HCT116 (cell line): ENCODE data around the gene TMEM258. TPM values are rescaled to one million over a fixed set of nuclear protein-coding genes. Genes with fewer than 3 reads are reported as not detected.

Experiments used
- ATAC-seq: fragments of 200-7000 bp; cut with Tn5 transposase; 2 replicates; pipeline ENCODE4 v1.9.1; 2020; ENCODE audit warnings: mild to moderate bottlenecking, moderate library complexity
- BruUV-seq: library from RNA; stranded (reverse); fragments of 400-500 nt; replicated peaks from 2 replicates; lab custom pipeline; 2021; lab: Mats Ljungman, UMichigan
- CTCF ChIA-PET: fragments of 300-600 bp; sonication (Branson Sonifier 250); formaldehyde crosslinking; loops from one replicate; lab custom pipeline; 2021; ENCODE audit warnings: antibody characterized with exemption; lab: Charles Lee
- POLR2A ChIA-PET: fragments of 300-600, 350-600 bp; sonication (Branson Sonifier 250); formaldehyde crosslinking; loops from one replicate; lab custom pipeline; 2021; ENCODE audit warnings: antibody characterized with exemption; lab: Charles Lee
- RAD21 ChIA-PET, 2 experiments: fragments of 300-600 bp; sonication (Branson Sonifier 250); formaldehyde crosslinking; loops; one replicate each; lab custom pipeline; 2023; ENCODE audit warnings: low total read pairs in 2 of 2; ENCODE audit not compliant: uncharacterized antibody in 2 of 2, unreplicated experiment in 2 of 2, low non-redundant PET in 1 of 2; lab: Charles Lee
- DNase-seq: peaks from one replicate; pipeline ENCODE4 v3.0.0-alpha.2; 2010; ENCODE audit warnings: low read depth, low spot score
- H2AFZ ChIP-seq: fragments of 200-600 bp; shearing (Covaris generic), sonication (generic); 2 replicates; pipeline ENCODE4 v1.6.1; 2017; ENCODE audit warnings: low read depth, mixed run types, mixed read lengths, antibody characterized with exemption, low read length; ENCODE audit not compliant: poor library complexity, severe bottlenecking
- H3K27ac ChIP-seq: 2 replicates; pipeline ENCODE4 v1.5.1; 2012; ENCODE audit warnings: low read depth, low read length
- H3K27me3 ChIP-seq: fragments of 200-600 bp; sonication (generic); 2 replicates; pipeline ENCODE4 v1.6.1; 2016; ENCODE audit warnings: mixed run types, low read length, mixed read lengths; ENCODE audit not compliant: insufficient read depth
- H3K36me3 ChIP-seq, 2 experiments: fragments of 200-500 bp in 1 of 2; fragments of 200-600 bp in 1 of 2; sonication (Bioruptor generic) in 1 of 2; sonication (generic) in 1 of 2; 2 replicates each; pipeline versions ENCODE4 v1.5.1 to v1.6.1; 2014 to 2016; ENCODE audit warnings: low read length in 2 of 2, inconsistent platforms in 1 of 2, mixed read lengths in 1 of 2, mixed run types in 1 of 2; ENCODE audit not compliant: insufficient read depth in 2 of 2, control insufficient read depth in 1 of 2
- H3K4me1 ChIP-seq, 2 experiments: fragments of 200-600 bp in 1 of 2; sonication (generic) in 1 of 2; 2 replicates each; pipeline versions ENCODE4 v1.5.1 to v1.6.1; 2012 to 2017; ENCODE audit warnings: low read length in 2 of 2, inconsistent platforms in 1 of 2, mild to moderate bottlenecking in 1 of 2, mixed read lengths in 1 of 2, mixed run types in 1 of 2, moderate library complexity in 1 of 2; ENCODE audit not compliant: insufficient read depth in 2 of 2, control insufficient read depth in 1 of 2
- H3K4me2 ChIP-seq: fragments of 200-600 bp; sonication (generic); 2 replicates; pipeline ENCODE4 v1.6.1; 2017; ENCODE audit warnings: mixed run types, low read length, mixed read lengths
- H3K4me3 ChIP-seq, 2 experiments: fragments of 200-600 bp in 1 of 2; sonication (generic) in 1 of 2; replicated peaks in 1 of 2; 2 replicates each; pipeline ENCODE4 v1.5.1; 2011 to 2016; ENCODE audit warnings: low read length in 2 of 2, control low read depth in 1 of 2, low read depth in 1 of 2, mild to moderate bottlenecking in 1 of 2, mixed read lengths in 1 of 2, mixed run types in 1 of 2
- H3K79me2 ChIP-seq: fragments of 200-600 bp; sonication (generic); 2 replicates; pipeline ENCODE4 v1.6.1; 2017; ENCODE audit warnings: mild to moderate bottlenecking, mixed run types, low read length, moderate library complexity, mixed read lengths; ENCODE audit not compliant: insufficient read depth
- H3K9ac ChIP-seq: fragments of 200-600 bp; sonication (generic); 2 replicates; pipeline ENCODE4 v1.6.1; 2016; ENCODE audit warnings: low read length, mixed read lengths
- H3K9me2 ChIP-seq: fragments of 200-600 bp; sonication (generic), shearing (Covaris generic); 2 replicates; pipeline ENCODE4 v1.6.1; 2017; ENCODE audit warnings: mixed run types, mild to moderate bottlenecking, moderate library complexity; ENCODE audit not compliant: insufficient read depth
- H3K9me3 ChIP-seq, 2 experiments: fragments of 200-500 bp in 1 of 2; fragments of 200-600 bp in 1 of 2; sonication (Bioruptor generic) in 1 of 2; sonication (generic) in 1 of 2; 2 replicates each; pipeline ENCODE4 v1.6.1; 2014 to 2017; ENCODE audit warnings: low read length in 2 of 2, mixed read lengths in 2 of 2, inconsistent platforms in 1 of 2, low read depth in 1 of 2, mild to moderate bottlenecking in 1 of 2, mixed run types in 1 of 2, moderate library complexity in 1 of 2; ENCODE audit not compliant: control insufficient read depth in 1 of 2, insufficient read depth in 1 of 2
- H4K20me1 ChIP-seq: fragments of 200-600 bp; sonication (generic), shearing (Covaris generic); 2 replicates; pipeline ENCODE4 v1.6.1; 2017; ENCODE audit warnings: mixed run types, mild to moderate bottlenecking, moderate library complexity; ENCODE audit not compliant: insufficient read depth
- CBX3 ChIP-seq: IDR thresholded peaks from 2 replicates; pipeline ENCODE4 v1.6.1; 2012; ENCODE audit warnings: low read depth
- EGR1 ChIP-seq: IDR thresholded peaks from 2 replicates; pipeline ENCODE4 v1.6.1; 2012; ENCODE audit warnings: low read depth
- ELF1 ChIP-seq: IDR thresholded peaks from 2 replicates; pipeline ENCODE4 v1.6.1; 2012; ENCODE audit warnings: low read depth, borderline replicate concordance
- EZH2phosphoT487 ChIP-seq: fragments of 200-600 bp; IDR thresholded peaks from 2 replicates; pipeline ENCODE4 v1.6.1; 2018; ENCODE audit warnings: antibody characterized with exemption, borderline replicate concordance
- FOSL1 ChIP-seq: IDR thresholded peaks from 2 replicates; pipeline ENCODE4 v1.6.1; 2012; ENCODE audit warnings: low read depth
- JUND ChIP-seq: IDR thresholded peaks from 2 replicates; pipeline ENCODE4 v1.6.1; 2012
- POLR2A ChIP-seq: IDR thresholded peaks from 2 replicates; pipeline ENCODE4 v1.7.0; 2011; ENCODE audit warnings: borderline replicate concordance; ENCODE audit not compliant: insufficient read depth, insufficient read length; ENCODE audit errors: extremely low read depth
- RAD21 ChIP-seq: IDR thresholded peaks from 2 replicates; pipeline ENCODE4 v1.6.1; 2012; ENCODE audit warnings: low read depth, mild to moderate bottlenecking
- SP1 ChIP-seq: IDR thresholded peaks from 2 replicates; pipeline ENCODE4 v1.6.1; 2012; ENCODE audit warnings: low read depth
- SRF ChIP-seq: IDR thresholded peaks from 2 replicates; pipeline ENCODE4 v1.6.1; 2012; ENCODE audit warnings: low read depth
- TCF7L2 ChIP-seq: IDR thresholded peaks from 2 replicates; pipeline ENCODE4 v1.7.0; 2011; ENCODE audit warnings: borderline replicate concordance, inconsistent platforms; ENCODE audit not compliant: insufficient read depth, insufficient read length; ENCODE audit errors: extremely low read depth
- YY1 ChIP-seq: IDR thresholded peaks from 2 replicates; pipeline ENCODE4 v1.6.1; 2011; ENCODE audit warnings: low read length, low read depth, moderate library complexity, mild to moderate bottlenecking; ENCODE audit not compliant: insufficient replicate concordance; ENCODE audit errors: extremely low read depth
- intact Hi-C: fragments of 100-400 bp; cut with micrococcal nuclease; formaldehyde crosslinking; loops from 2 replicates; pipeline ENCODE4 v1.10.0; 2022
- total RNA-seq: library from RNA; stranded (reverse); gene quantifications from one replicate; pipeline ENCODE4 v1.2.1, GENCODE V29; 2021; ENCODE audit not compliant: unreplicated experiment
- TF ChIP-seq, protein P1 (sequence below): IDR thresholded peaks from 2 replicates; pipeline ENCODE4 v1.6.1; 2011; ENCODE audit warnings: mild to moderate bottlenecking, low read length, moderate library complexity; ENCODE audit not compliant: insufficient replicate concordance; ENCODE audit errors: extremely low read depth
- TF ChIP-seq, protein P2 (sequence below): IDR thresholded peaks from 2 replicates; pipeline ENCODE4 v1.6.1; 2012; ENCODE audit warnings: low read depth
- TF ChIP-seq, protein P3 (sequence below): IDR thresholded peaks from 2 replicates; pipeline ENCODE4 v1.6.1; 2012
- TF ChIP-seq, protein P4 (sequence below): IDR thresholded peaks from 2 replicates; pipeline ENCODE4 v1.6.1; 2012

The TMEM258 gene
- total RNA-seq, 1 experiment from 2014 or later = 160 TPM

DNA sequence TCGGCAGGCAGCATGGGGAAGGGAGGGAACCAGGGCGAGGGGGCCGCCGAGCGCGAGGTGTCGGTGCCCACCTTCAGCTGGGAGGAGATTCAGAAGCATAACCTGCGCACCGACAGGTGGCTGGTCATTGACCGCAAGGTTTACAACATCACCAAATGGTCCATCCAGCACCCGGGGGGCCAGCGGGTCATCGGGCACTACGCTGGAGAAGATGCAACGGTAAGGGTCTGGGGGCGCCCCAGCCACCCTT, 35.9 kb upstream of the TMEM258 start:
- Histone ChIP-seq H3K4me1 (no peaks in the 10 kb centered on the region), H3K27ac (no peak overlapping the region), H4K20me1 (no peaks in the 10 kb centered on the region), H3K4me3 (no peak overlapping the region), H3K9me2 (no peaks in the 10 kb centered on the region), H3K79me2 (no peaks in the 10 kb centered on the region), H3K4me2 (no peak overlapping the region), H3K9me3 (no peaks in the 10 kb centered on the region), H3K9ac (no peak overlapping the region), H3K36me3 (no peaks in the 10 kb centered on the region), H2AFZ (no peak overlapping the region), H3K27me3 (no peaks in the 10 kb centered on the region)
- no peak for ATAC-seq
- BruUV-seq = no TSS peak
- POLR2A ChIA-PET = no interaction called here
- DNase-seq = no peak
- CTCF ChIA-PET = no interaction called here
- TF ChIP-seq JUND (no peak), CBX3 (no peak), ELF1 (no peak)
- RAD21 ChIA-PET = no interaction called here
- intact Hi-C loops = no loop called here

DNA sequence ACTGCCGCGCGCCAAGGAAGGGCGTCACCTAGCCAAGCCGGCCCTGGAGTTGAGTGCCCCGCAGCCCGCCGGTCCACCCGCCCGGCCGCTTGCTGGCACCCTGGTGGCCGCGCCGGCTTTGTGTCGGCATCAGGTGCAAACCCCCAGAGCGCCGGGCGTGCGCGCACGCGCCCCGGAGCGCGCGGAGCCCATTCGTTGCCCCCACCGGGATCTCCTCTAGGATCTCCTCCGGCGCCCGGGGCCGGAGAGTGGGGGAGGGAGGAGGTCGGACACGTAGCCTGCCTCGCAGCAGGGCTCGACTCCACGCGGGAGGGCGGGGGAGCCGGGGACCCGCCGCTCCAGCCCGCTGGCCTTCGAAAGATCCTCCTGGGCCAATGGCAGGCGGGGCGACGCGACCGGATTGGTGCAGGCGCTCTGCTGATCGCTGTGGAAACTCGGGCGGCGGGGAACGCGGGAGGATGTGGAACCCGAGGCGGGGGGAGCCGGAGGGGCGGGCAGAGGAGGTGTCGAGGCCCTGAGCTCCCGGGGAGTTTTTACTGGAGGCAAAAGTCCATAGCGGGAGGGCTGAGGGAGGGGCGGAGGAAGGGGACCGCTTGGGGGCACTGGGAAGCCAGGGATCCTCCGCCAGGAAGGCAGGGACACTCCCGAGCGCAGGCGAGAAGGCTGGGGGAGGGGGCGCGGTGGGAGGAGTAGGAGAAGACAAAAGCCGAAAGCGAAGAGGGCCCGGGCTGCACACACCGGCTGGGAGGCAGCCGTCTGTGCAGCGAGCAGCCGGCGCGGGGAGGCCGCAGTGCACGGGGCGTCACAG, 35.4 kb upstream of the TMEM258 start, which contains the start of gene FADS2:
Gene FADS2 (plus strand): TSS at position 730 of the 808 bp plus-strand sequence. CDS start 91 bp downstream, outside the sequence.
- Histone ChIP-seq H3K27me3 (no peaks in the 10 kb centered on the region), H3K36me3 (no peaks in the 10 kb centered on the region), H3K79me2 (no peaks in the 10 kb centered on the region), H3K4me3 (no peak within 1 kb of the TSS), H3K9ac (no peak within 1 kb of the TSS), H3K9me3 (no peaks in the 10 kb centered on the region), H3K4me2 (no peak within 1 kb of the TSS), H3K4me1 (no peaks in the 10 kb centered on the region), H2AFZ (no peak within 1 kb of the TSS), H3K27ac (no peak within 1 kb of the TSS), H3K9me2 (no peaks in the 10 kb centered on the region), H4K20me1 (no peaks in the 10 kb centered on the region)
- POLR2A ChIA-PET = no interaction called here
- ATAC-seq (no peak), DNase-seq (no peak)
- RAD21 ChIA-PET = no interaction called here
- BruUV-seq = no TSS peak
- intact Hi-C loops = no loop called here
- CTCF ChIA-PET = no interaction called here
- TF ChIP-seq EGR1 = no peak
- TF ChIP-seq, protein P1, sequence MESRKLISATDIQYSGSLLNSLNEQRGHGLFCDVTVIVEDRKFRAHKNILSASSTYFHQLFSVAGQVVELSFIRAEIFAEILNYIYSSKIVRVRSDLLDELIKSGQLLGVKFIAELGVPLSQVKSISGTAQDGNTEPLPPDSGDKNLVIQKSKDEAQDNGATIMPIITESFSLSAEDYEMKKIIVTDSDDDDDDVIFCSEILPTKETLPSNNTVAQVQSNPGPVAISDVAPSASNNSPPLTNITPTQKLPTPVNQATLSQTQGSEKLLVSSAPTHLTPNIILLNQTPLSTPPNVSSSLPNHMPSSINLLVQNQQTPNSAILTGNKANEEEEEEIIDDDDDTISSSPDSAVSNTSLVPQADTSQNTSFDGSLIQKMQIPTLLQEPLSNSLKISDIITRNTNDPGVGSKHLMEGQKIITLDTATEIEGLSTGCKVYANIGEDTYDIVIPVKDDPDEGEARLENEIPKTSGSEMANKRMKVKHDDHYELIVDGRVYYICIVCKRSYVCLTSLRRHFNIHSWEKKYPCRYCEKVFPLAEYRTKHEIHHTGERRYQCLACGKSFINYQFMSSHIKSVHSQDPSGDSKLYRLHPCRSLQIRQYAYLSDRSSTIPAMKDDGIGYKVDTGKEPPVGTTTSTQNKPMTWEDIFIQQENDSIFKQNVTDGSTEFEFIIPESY = no peak
- TF ChIP-seq EZH2phosphoT487 = no peak
- TF ChIP-seq, protein P2, sequence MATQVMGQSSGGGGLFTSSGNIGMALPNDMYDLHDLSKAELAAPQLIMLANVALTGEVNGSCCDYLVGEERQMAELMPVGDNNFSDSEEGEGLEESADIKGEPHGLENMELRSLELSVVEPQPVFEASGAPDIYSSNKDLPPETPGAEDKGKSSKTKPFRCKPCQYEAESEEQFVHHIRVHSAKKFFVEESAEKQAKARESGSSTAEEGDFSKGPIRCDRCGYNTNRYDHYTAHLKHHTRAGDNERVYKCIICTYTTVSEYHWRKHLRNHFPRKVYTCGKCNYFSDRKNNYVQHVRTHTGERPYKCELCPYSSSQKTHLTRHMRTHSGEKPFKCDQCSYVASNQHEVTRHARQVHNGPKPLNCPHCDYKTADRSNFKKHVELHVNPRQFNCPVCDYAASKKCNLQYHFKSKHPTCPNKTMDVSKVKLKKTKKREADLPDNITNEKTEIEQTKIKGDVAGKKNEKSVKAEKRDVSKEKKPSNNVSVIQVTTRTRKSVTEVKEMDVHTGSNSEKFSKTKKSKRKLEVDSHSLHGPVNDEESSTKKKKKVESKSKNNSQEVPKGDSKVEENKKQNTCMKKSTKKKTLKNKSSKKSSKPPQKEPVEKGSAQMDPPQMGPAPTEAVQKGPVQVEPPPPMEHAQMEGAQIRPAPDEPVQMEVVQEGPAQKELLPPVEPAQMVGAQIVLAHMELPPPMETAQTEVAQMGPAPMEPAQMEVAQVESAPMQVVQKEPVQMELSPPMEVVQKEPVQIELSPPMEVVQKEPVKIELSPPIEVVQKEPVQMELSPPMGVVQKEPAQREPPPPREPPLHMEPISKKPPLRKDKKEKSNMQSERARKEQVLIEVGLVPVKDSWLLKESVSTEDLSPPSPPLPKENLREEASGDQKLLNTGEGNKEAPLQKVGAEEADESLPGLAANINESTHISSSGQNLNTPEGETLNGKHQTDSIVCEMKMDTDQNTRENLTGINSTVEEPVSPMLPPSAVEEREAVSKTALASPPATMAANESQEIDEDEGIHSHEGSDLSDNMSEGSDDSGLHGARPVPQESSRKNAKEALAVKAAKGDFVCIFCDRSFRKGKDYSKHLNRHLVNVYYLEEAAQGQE = no peak
- TF ChIP-seq, protein P3, sequence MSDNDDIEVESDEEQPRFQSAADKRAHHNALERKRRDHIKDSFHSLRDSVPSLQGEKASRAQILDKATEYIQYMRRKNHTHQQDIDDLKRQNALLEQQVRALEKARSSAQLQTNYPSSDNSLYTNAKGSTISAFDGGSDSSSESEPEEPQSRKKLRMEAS = no peak
- no peak for TF ChIP-seq YY1
- TF ChIP-seq TCF7L2 = no peak
- TF ChIP-seq RAD21 = no peak
- no peak for TF ChIP-seq SRF
- TF ChIP-seq SP1 = no peak
- no peak for TF ChIP-seq POLR2A
- TF ChIP-seq FOSL1 = no peak
- TF ChIP-seq, protein P4, sequence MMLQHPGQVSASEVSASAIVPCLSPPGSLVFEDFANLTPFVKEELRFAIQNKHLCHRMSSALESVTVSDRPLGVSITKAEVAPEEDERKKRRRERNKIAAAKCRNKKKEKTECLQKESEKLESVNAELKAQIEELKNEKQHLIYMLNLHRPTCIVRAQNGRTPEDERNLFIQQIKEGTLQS = no peak
